Neural cell (in vitro differentiated cells): ENCODE measurements around the gene DYNC2LI1.

Source experiments
- POLR2AphosphoS5 ChIP-seq: IDR thresholded peaks from 2 replicates; pipeline ENCODE4 v1.6.1; 2012
- RAD21 ChIP-seq: fragments of 450-650 bp; conservative IDR thresholded peaks from 2 replicates; pipeline ENCODE4 v1.6.1; 2014; ENCODE audit warnings: antibody characterized with exemption, mild to moderate bottlenecking, moderate library complexity
- TF ChIP-seq, protein P1 (sequence below): fragments of 450-650 bp; IDR thresholded peaks from 2 replicates; pipeline ENCODE4 v1.5.1; 2014; ENCODE audit warnings: antibody characterized with exemption, mild to moderate bottlenecking, moderate library complexity; ENCODE audit not compliant: poor library complexity, severe bottlenecking
- TF ChIP-seq, protein P2 (sequence below): IDR thresholded peaks from 2 replicates; pipeline ENCODE4 v1.6.1; 2012; ENCODE audit warnings: borderline replicate concordance

DNA sequence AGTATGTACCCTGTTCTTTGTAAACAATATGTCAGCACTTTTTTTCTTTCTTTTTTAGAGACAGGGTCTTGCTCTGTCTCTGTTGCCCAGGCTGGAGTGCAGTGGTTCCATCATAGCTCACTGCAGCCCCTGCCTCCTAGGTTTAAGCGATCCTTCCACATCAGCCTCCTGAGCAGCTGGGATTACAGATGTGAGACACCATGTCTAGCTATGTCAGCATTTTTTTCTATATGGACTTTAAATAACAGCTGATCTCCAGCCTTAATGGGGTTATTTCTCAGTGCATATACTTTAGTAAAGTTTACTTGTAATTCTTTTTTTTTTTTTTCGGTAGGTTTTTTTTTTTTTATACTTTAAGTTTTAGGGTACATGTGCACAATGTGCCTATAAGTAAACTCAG is 38.2 kb downstream of the DYNC2LI1 start:
- TF ChIP-seq RAD21: no peak
- TF ChIP-seq, protein P1, sequence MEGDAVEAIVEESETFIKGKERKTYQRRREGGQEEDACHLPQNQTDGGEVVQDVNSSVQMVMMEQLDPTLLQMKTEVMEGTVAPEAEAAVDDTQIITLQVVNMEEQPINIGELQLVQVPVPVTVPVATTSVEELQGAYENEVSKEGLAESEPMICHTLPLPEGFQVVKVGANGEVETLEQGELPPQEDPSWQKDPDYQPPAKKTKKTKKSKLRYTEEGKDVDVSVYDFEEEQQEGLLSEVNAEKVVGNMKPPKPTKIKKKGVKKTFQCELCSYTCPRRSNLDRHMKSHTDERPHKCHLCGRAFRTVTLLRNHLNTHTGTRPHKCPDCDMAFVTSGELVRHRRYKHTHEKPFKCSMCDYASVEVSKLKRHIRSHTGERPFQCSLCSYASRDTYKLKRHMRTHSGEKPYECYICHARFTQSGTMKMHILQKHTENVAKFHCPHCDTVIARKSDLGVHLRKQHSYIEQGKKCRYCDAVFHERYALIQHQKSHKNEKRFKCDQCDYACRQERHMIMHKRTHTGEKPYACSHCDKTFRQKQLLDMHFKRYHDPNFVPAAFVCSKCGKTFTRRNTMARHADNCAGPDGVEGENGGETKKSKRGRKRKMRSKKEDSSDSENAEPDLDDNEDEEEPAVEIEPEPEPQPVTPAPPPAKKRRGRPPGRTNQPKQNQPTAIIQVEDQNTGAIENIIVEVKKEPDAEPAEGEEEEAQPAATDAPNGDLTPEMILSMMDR: no peak
- TF ChIP-seq POLR2AphosphoS5: no peak
- TF ChIP-seq, protein P2, sequence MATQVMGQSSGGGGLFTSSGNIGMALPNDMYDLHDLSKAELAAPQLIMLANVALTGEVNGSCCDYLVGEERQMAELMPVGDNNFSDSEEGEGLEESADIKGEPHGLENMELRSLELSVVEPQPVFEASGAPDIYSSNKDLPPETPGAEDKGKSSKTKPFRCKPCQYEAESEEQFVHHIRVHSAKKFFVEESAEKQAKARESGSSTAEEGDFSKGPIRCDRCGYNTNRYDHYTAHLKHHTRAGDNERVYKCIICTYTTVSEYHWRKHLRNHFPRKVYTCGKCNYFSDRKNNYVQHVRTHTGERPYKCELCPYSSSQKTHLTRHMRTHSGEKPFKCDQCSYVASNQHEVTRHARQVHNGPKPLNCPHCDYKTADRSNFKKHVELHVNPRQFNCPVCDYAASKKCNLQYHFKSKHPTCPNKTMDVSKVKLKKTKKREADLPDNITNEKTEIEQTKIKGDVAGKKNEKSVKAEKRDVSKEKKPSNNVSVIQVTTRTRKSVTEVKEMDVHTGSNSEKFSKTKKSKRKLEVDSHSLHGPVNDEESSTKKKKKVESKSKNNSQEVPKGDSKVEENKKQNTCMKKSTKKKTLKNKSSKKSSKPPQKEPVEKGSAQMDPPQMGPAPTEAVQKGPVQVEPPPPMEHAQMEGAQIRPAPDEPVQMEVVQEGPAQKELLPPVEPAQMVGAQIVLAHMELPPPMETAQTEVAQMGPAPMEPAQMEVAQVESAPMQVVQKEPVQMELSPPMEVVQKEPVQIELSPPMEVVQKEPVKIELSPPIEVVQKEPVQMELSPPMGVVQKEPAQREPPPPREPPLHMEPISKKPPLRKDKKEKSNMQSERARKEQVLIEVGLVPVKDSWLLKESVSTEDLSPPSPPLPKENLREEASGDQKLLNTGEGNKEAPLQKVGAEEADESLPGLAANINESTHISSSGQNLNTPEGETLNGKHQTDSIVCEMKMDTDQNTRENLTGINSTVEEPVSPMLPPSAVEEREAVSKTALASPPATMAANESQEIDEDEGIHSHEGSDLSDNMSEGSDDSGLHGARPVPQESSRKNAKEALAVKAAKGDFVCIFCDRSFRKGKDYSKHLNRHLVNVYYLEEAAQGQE: no peak
